GM12878 (cell line): Measurements from ENCODE around the gene CXCL9. TPM values are rescaled to one million over a fixed set of nuclear protein-coding genes. Genes with fewer than 3 reads are reported as not detected.

ENCODE experiments used
- ATAC-seq: fragments of 200-7000 bp; cut with Tn5 transposase; 3 replicates; pipeline ENCODE4 v1.9.1; 2020; ENCODE audit warnings: mild to moderate bottlenecking, moderate library complexity
- BruUV-seq: library from RNA; stranded (reverse); fragments of 400-500 nt; replicated peaks from 2 replicates; lab custom pipeline; 2021; lab: Mats Ljungman, UMichigan
- CTCF ChIA-PET: fragments of 300-600 bp; sonication (Branson Sonifier 250); formaldehyde crosslinking; extraction: SDS; loops from one replicate; lab custom pipeline; 2021; ENCODE audit warnings: inconsistent platforms; lab: Yijun Ruan, JAX
- POLR2A ChIA-PET: fragments of 350-600 bp; formaldehyde crosslinking; extraction: SDS; loops from one replicate; lab custom pipeline; 2021; ENCODE audit warnings: inconsistent platforms; lab: Charles Lee
- RAD21 ChIA-PET: fragments of 300-600 bp; sonication (Branson Sonifier 250); formaldehyde crosslinking; loops from one replicate; lab custom pipeline; 2023; ENCODE audit warnings: antibody characterized with exemption; ENCODE audit not compliant: unreplicated experiment; lab: Charles Lee
- SMC1A ChIA-PET: fragments of 300-600 bp; sonication (Branson Sonifier 250); formaldehyde crosslinking; loops from one replicate; lab custom pipeline; 2023; ENCODE audit not compliant: unreplicated experiment, uncharacterized antibody; lab: Charles Lee
- DNase-seq: peaks from one replicate; pipeline ENCODE4 v3.0.0-alpha.2; 2011; ENCODE audit warnings: low read depth, low spot score
- FAIRE-seq: peaks from 3 replicates; lab custom pipeline; 2011; peaks lifted over from hg19 to GRCh38; lab: Jason Lieb, UNC
- H2AFZ ChIP-seq: 2 replicates; pipeline ENCODE4 v1.6.0; 2011; ENCODE audit warnings: low read depth, low read length, control low read depth; ENCODE audit not compliant: control insufficient read depth
- H3K27ac ChIP-seq: 2 replicates; pipeline ENCODE4 v1.5.1; 2011; ENCODE audit warnings: control low read depth; ENCODE audit not compliant: control insufficient read depth, insufficient read depth
- H3K27me3 ChIP-seq, 2 experiments: replicated peaks in 1 of 2; 2 replicates each; pipeline versions ENCODE4 v1.6.0 to v1.6.1; 2011; ENCODE audit warnings: low read length in 1 of 2; ENCODE audit not compliant: control insufficient read depth in 2 of 2, insufficient read depth in 2 of 2
- H3K36me3 ChIP-seq, 2 experiments: 2 replicates each; pipeline ENCODE4 v1.5.1; 2011; ENCODE audit warnings: low read length in 1 of 2; ENCODE audit not compliant: control insufficient read depth in 2 of 2, insufficient read depth in 2 of 2
- H3K4me1 ChIP-seq: 2 replicates; pipeline ENCODE4 v1.6.1; 2011; ENCODE audit warnings: mild to moderate bottlenecking, low read length, moderate library complexity, mixed read lengths; ENCODE audit not compliant: control insufficient read depth, insufficient read depth
- H3K4me2 ChIP-seq: 2 replicates; pipeline ENCODE4 v1.6.0; 2011; ENCODE audit warnings: control low read depth; ENCODE audit not compliant: control insufficient read depth, insufficient read depth
- H3K4me3 ChIP-seq: fragments of 200-600 bp; sonication (generic); 2 replicates; pipeline ENCODE4 v1.5.1; 2016
- H3K79me2 ChIP-seq: 2 replicates; pipeline ENCODE4 v1.6.0; 2011; ENCODE audit warnings: low read length; ENCODE audit not compliant: control insufficient read depth, insufficient read depth
- H3K9ac ChIP-seq: 2 replicates; pipeline ENCODE4 v1.8.0; 2011; ENCODE audit warnings: low read length, control low read depth, mixed read lengths; ENCODE audit not compliant: control insufficient read depth, insufficient read depth
- H3K9me3 ChIP-seq: replicated peaks from 3 replicates; pipeline ENCODE4 v1.5.1; 2011; ENCODE audit warnings: mild to moderate bottlenecking, low read length; ENCODE audit not compliant: control insufficient read depth, insufficient read depth
- H4K20me1 ChIP-seq: 2 replicates; pipeline ENCODE4 v1.6.0; 2011; ENCODE audit not compliant: control insufficient read depth, insufficient read depth
- ATF7 ChIP-seq: fragments of 450-650 bp; IDR thresholded peaks from 2 replicates; pipeline ENCODE4 v1.6.1; 2016; ENCODE audit warnings: low read depth, mild to moderate bottlenecking
- CBFB ChIP-seq: IDR thresholded peaks from 2 replicates; pipeline ENCODE4 v1.6.1; 2016; ENCODE audit warnings: antibody characterized with exemption, low read depth
- EED ChIP-seq: sonication (generic); IDR thresholded peaks from 2 replicates; pipeline ENCODE4 v1.6.1; 2016; ENCODE audit warnings: antibody characterized with exemption, low read depth
- EZH2 ChIP-seq: IDR thresholded peaks from 2 replicates; pipeline ENCODE4 v1.6.1; 2012; ENCODE audit warnings: low read depth, mild to moderate bottlenecking, control low read depth, inconsistent platforms, low read length, borderline replicate concordance; ENCODE audit not compliant: control insufficient read depth
- JUND ChIP-seq: IDR thresholded peaks from 2 replicates; pipeline ENCODE4 v1.6.1; 2012; ENCODE audit warnings: low read depth, mild to moderate bottlenecking, low read length, improper control_type of control experiment, moderate library complexity
- MTA3 ChIP-seq: IDR thresholded peaks from 2 replicates; pipeline ENCODE4 v1.6.1; 2012; ENCODE audit warnings: low read length, inconsistent platforms, borderline replicate concordance
- RBBP5 ChIP-seq: fragments of 200-600 bp; sonication (generic); conservative IDR thresholded peaks from 2 replicates; pipeline ENCODE4 v1.6.1; 2016
- SMAD1 ChIP-seq: fragments of 450-650 bp; IDR thresholded peaks from 2 replicates; pipeline ENCODE4 v1.6.1; 2018; ENCODE audit warnings: mild to moderate bottlenecking, low read depth; ENCODE audit not compliant: partially characterized antibody
- STAT1 ChIP-seq: fragments of 450-650 bp; conservative IDR thresholded peaks from 2 replicates; pipeline ENCODE4 v1.6.1; 2014; ENCODE audit warnings: antibody characterized with exemption, mild to moderate bottlenecking
- ZBED1 ChIP-seq: IDR thresholded peaks from 2 replicates; pipeline ENCODE4 v1.6.1; 2016; ENCODE audit warnings: borderline replicate concordance
- ZNF384 ChIP-seq: IDR thresholded peaks from 2 replicates; pipeline ENCODE4 v1.6.1; 2012; ENCODE audit warnings: low read depth, mild to moderate bottlenecking, low read length, improper control_type of control experiment, borderline replicate concordance
- WGBS: methylation state at CpG from one replicate; pipeline ENCODE4 v1.1.6; 2016; ENCODE audit warnings: low lambda C conversion rate; ENCODE audit not compliant: insufficient replicate concordance, insufficient coverage; ENCODE audit errors: missing lambda C conversion rate; 5-methylcytosine and 5-hydroxymethylcytosine counted together
- in situ Hi-C: fragments of 300-500 bp; cut with MboI; formaldehyde crosslinking; loops from 9 replicates; pipeline ENCODE4 v1.14.3; 2018; ENCODE audit warnings: mixed read lengths
- intact Hi-C: fragments of 100-400 bp; cut with micrococcal nuclease; formaldehyde crosslinking; loops from one replicate; pipeline ENCODE4 v1.14.2; 2022; ENCODE audit not compliant: unreplicated experiment
- polyA plus RNA-seq, 11 experiments: library from polyadenylated mRNA; depleted of rRNA in 4 of 11; unstranded in 6 of 11; stranded (reverse) in 5 of 11; fragments of >200 nt; fragmentation: Nextera tagmentation in 4 of 11; fragmentation: Illumina TruSeq in 1 of 11; extraction: Ambion mirVana in 4 of 11; extraction: Trizol in 1 of 11; gene quantifications; 1 replicate in 1 of 11; 2 replicates in 10 of 11; pipeline versions ENCODE4 v1.2.1 to v1.2.3, GENCODE V29; 2011 to 2016; ENCODE audit warnings: inconsistent platforms in 2 of 11, missing spikeins in 2 of 11, low read depth in 1 of 11
- total RNA-seq, 4 experiments: library from RNA; depleted of rRNA in 3 of 4; stranded (reverse); fragments of >200 nt in 3 of 4; fragmentation: Illumina TruSeq in 1 of 4; extraction: Trizol in 1 of 4; gene quantifications; 2 replicates each; pipeline versions ENCODE4 v1.2.1 to v1.2.3, GENCODE V29; 2013 to 2021
- TF ChIP-seq, protein P1 (sequence below), 3 experiments: IDR thresholded peaks in 2 of 3; conservative IDR thresholded peaks in 1 of 3; 2 replicates each; pipeline ENCODE4 v1.5.1; 2011; ENCODE audit warnings: low read depth in 3 of 3, low read length in 3 of 3, mild to moderate bottlenecking in 3 of 3, control low read depth in 2 of 3, moderate library complexity in 2 of 3, inconsistent platforms in 1 of 3, mixed read lengths in 1 of 3; ENCODE audit not compliant: control insufficient read depth in 2 of 3, insufficient read depth in 1 of 3; ENCODE audit errors: extremely low read depth in 1 of 3
- TF ChIP-seq, protein P2 (sequence below): IDR thresholded peaks from 2 replicates; pipeline ENCODE4 v1.6.1; 2012; ENCODE audit warnings: low read depth, low read length, improper control_type of control experiment
- TF ChIP-seq, protein P3 (sequence below): fragments of 450-650 bp; IDR thresholded peaks from 2 replicates; pipeline ENCODE4 v1.6.1; 2017; ENCODE audit warnings: mild to moderate bottlenecking, low read depth, inconsistent platforms; ENCODE audit not compliant: poor library complexity, severe bottlenecking

The CXCL9 gene
- total and polyA plus RNA-seq, 10 of the 15 experiments (the other 5 are each of a cell fraction or from before 2014, with no cell fraction given) = 0.03 to 0.46 (median 0.22) TPM; not detected in 1

DNA sequence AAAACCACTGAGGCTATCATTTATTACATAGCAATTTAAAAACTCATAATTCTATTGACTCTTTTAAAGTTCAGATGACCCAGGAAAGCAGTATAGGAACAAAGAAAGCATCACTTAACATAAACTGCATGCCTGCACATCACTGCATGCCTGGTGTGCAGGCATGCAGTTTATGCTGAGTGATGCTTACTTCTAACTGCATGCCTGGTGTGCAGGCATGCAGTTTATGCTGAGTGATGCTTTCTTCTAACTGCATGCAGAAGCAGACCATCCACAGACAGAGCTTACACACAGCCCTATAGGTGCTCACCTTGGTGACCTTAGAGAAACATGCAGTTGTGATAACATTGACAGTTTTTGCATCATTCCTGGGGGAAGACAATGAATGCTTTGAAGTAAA is 33.5 kb downstream of the CXCL9 start:
- ChIA-PET RAD21 (no interaction called here), POLR2A (no interaction called here), SMC1A (no interaction called here)
- BruUV-seq = no TSS peak
- H3K4me3 ChIP-seq = no peak overlapping the region
- TF ChIP-seq RBBP5 (no peak), ATF7 (no peak), EZH2 (no peak), EED (no peak), JUND (no peak)
- TF ChIP-seq, protein P1, sequence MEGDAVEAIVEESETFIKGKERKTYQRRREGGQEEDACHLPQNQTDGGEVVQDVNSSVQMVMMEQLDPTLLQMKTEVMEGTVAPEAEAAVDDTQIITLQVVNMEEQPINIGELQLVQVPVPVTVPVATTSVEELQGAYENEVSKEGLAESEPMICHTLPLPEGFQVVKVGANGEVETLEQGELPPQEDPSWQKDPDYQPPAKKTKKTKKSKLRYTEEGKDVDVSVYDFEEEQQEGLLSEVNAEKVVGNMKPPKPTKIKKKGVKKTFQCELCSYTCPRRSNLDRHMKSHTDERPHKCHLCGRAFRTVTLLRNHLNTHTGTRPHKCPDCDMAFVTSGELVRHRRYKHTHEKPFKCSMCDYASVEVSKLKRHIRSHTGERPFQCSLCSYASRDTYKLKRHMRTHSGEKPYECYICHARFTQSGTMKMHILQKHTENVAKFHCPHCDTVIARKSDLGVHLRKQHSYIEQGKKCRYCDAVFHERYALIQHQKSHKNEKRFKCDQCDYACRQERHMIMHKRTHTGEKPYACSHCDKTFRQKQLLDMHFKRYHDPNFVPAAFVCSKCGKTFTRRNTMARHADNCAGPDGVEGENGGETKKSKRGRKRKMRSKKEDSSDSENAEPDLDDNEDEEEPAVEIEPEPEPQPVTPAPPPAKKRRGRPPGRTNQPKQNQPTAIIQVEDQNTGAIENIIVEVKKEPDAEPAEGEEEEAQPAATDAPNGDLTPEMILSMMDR (IDR thresholded peaks at IDR 0.05 in 2 of 3, conservative IDR thresholded peaks at IDR 0.05 in 1 of 3; ENCODE audit: control insufficient read depth in 2 of 3, extremely low read depth in 1 of 3, insufficient read depth in 1 of 3, low read depth in 3 of 3, low read length in 3 of 3) = no peak
- TF ChIP-seq, all 136 proteins: peak for 0
- in situ Hi-C loops (no loop called here), intact Hi-C loops (no loop called here)
- H3K36me3 ChIP-seq = peaks cover 1 to 32% of the 10 kb centered on the region in 2 experiments
- DNase-seq (no peak), FAIRE-seq (no peak), ATAC-seq (no peak)
- H3K4me2 ChIP-seq = no peak overlapping the region
- CTCF ChIA-PET = no interaction called here
- H3K4me1 ChIP-seq = no peaks in the 10 kb centered on the region
- H3K27ac ChIP-seq = no peak overlapping the region
- no peaks in the 10 kb centered on the region for H3K27me3 ChIP-seq
- no peaks in the 10 kb centered on the region for H3K79me2 ChIP-seq
- no peak overlapping the region for H3K9ac ChIP-seq
- H4K20me1 ChIP-seq = no peaks in the 10 kb centered on the region
- no peak overlapping the region for H2AFZ ChIP-seq
- no peaks in the 10 kb centered on the region for H3K9me3 ChIP-seq

DNA sequence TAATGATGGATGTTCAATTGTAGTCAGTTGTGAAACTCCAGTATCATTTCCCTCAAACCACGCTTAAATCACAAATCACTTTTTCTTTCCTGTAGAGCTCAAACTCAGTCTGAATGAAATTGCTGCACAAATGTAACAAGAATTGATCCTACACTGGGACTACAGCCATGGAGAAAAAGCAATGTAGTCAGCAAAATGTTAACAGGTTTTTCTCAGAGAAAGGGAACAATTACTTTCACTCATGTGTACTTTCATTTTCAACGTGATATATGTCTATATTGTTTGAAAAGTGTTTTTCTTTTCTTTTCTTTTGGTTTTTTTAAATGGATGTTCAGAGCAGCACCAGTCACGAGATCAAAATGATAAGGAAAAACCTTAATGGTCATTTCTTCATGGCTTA is 39.2 kb downstream of the CXCL9 start:
- ChIA-PET RAD21 (no interaction called here), POLR2A (interaction anchor here (0.6 kb wide), 1 partner anchor 563 kb away, joined by 3 read pairs; no protein-coding TSS in a partner anchor), SMC1A (no interaction called here), CTCF (no interaction called here)
- Histone ChIP-seq H3K4me2 (no peak overlapping the region), H3K4me1 (no peaks in the 10 kb centered on the region), H3K27me3 (no peaks in the 10 kb centered on the region), H4K20me1 (no peaks in the 10 kb centered on the region), H3K27ac (no peak overlapping the region), H3K9me3 (peaks cover 5% of the 10 kb centered on the region; the same call in 2 of the 3 replicates), H3K36me3 (peaks cover 8 to 24% of the 10 kb centered on the region in 2 experiments), H3K9ac (no peak overlapping the region), H3K4me3 (no peak overlapping the region), H3K79me2 (no peaks in the 10 kb centered on the region), H2AFZ (no peak overlapping the region)
- no TSS peak for BruUV-seq
- no peak for ATAC-seq
- DNase-seq = no peak
- WGBS = 96% methylated on average over 3 of the region's 3 CpGs
- in situ Hi-C loops (no loop called here), intact Hi-C loops (no loop called here)
- no peak for FAIRE-seq
- TF ChIP-seq SMAD1 (no peak), CBFB (no peak), EED (no peak), STAT1 (no peak), ZNF384 (no peak), MTA3 (no peak), ZBED1 (no peak)
- TF ChIP-seq, protein P2, sequence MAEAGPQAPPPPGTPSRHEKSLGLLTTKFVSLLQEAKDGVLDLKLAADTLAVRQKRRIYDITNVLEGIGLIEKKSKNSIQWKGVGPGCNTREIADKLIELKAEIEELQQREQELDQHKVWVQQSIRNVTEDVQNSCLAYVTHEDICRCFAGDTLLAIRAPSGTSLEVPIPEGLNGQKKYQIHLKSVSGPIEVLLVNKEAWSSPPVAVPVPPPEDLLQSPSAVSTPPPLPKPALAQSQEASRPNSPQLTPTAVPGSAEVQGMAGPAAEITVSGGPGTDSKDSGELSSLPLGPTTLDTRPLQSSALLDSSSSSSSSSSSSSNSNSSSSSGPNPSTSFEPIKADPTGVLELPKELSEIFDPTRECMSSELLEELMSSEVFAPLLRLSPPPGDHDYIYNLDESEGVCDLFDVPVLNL = no peak
- TF ChIP-seq, protein P3, sequence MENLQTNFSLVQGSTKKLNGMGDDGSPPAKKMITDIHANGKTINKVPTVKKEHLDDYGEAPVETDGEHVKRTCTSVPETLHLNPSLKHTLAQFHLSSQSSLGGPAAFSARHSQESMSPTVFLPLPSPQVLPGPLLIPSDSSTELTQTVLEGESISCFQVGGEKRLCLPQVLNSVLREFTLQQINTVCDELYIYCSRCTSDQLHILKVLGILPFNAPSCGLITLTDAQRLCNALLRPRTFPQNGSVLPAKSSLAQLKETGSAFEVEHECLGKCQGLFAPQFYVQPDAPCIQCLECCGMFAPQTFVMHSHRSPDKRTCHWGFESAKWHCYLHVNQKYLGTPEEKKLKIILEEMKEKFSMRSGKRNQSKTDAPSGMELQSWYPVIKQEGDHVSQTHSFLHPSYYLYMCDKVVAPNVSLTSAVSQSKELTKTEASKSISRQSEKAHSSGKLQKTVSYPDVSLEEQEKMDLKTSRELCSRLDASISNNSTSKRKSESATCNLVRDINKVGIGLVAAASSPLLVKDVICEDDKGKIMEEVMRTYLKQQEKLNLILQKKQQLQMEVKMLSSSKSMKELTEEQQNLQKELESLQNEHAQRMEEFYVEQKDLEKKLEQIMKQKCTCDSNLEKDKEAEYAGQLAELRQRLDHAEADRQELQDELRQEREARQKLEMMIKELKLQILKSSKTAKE = no peak
